HEK293 (cell line): ENCODE data around the gene ABHD11.

Experiments
- TRIM28 ChIP-seq: IDR thresholded peaks from 2 replicates; pipeline ENCODE4 v1.6.1; 2011; ENCODE audit warnings: low read length, control low read depth, borderline replicate concordance
- ZBTB8A ChIP-seq: fragments of 450-650 bp; formaldehyde crosslinking; IDR thresholded peaks from 2 replicates; pipeline ENCODE4 v1.5.1; 2016; ENCODE audit warnings: missing biosample characterization, missing genetic modification characterization
- ZNF138 ChIP-seq: fragments of 450-650 bp; formaldehyde crosslinking; IDR thresholded peaks from 2 replicates; pipeline ENCODE4 v1.5.1; 2016; ENCODE audit warnings: missing biosample characterization, missing genetic modification characterization, borderline replicate concordance
- ZNF157 ChIP-seq: fragments of 450-650 bp; formaldehyde crosslinking; IDR thresholded peaks from 2 replicates; pipeline ENCODE4 v1.5.1; 2016; ENCODE audit warnings: missing biosample characterization, missing genetic modification characterization
- ZNF16 ChIP-seq: fragments of 450-650 bp; formaldehyde crosslinking; IDR thresholded peaks from 2 replicates; pipeline ENCODE4 v1.5.1; 2016; ENCODE audit warnings: low read depth, missing biosample characterization, missing genetic modification characterization
- ZNF23 ChIP-seq: fragments of 450-650 bp; formaldehyde crosslinking; IDR thresholded peaks from 2 replicates; pipeline ENCODE4 v1.5.1; 2016; ENCODE audit warnings: missing biosample characterization, missing genetic modification characterization, borderline replicate concordance
- ZNF654 ChIP-seq: fragments of 450-650 bp; formaldehyde crosslinking; IDR thresholded peaks from 2 replicates; pipeline ENCODE4 v1.5.1; 2016; ENCODE audit warnings: low read depth, missing biosample characterization, missing genetic modification characterization
- ZNF660 ChIP-seq: fragments of 450-650 bp; IDR thresholded peaks from 2 replicates; pipeline ENCODE4 v1.5.1; 2018; ENCODE audit warnings: missing biosample characterization, mild to moderate bottlenecking, missing genetic modification characterization
- ZNF670 ChIP-seq: fragments of 450-650 bp; formaldehyde crosslinking; IDR thresholded peaks from 2 replicates; pipeline ENCODE4 v1.5.1; 2016; ENCODE audit warnings: missing biosample characterization, missing genetic modification characterization, low read depth
- ZNF677 ChIP-seq: fragments of 450-650 bp; IDR thresholded peaks from 2 replicates; pipeline ENCODE4 v1.5.0; 2018; ENCODE audit warnings: missing biosample characterization, mild to moderate bottlenecking, missing genetic modification characterization, moderate library complexity
- ZNF747 ChIP-seq: fragments of 450-650 bp; formaldehyde crosslinking; IDR thresholded peaks from 2 replicates; pipeline ENCODE4 v1.5.1; 2016; ENCODE audit warnings: missing biosample characterization, missing genetic modification characterization
- TF ChIP-seq, protein P1 (sequence below): fragments of 450-650 bp; formaldehyde crosslinking; IDR thresholded peaks from 2 replicates; pipeline ENCODE4 v1.5.1; 2016; ENCODE audit warnings: missing biosample characterization, missing genetic modification characterization
- TF ChIP-seq, protein P2 (sequence below): fragments of 450-650 bp; formaldehyde crosslinking; IDR thresholded peaks from 2 replicates; pipeline ENCODE4 v1.5.1; 2016; ENCODE audit warnings: missing biosample characterization, missing genetic modification characterization
- TF ChIP-seq, protein P3 (sequence below): IDR thresholded peaks from 2 replicates; pipeline ENCODE4 v1.6.1; 2011; ENCODE audit warnings: mild to moderate bottlenecking, low read depth, low read length, borderline replicate concordance

DNA sequence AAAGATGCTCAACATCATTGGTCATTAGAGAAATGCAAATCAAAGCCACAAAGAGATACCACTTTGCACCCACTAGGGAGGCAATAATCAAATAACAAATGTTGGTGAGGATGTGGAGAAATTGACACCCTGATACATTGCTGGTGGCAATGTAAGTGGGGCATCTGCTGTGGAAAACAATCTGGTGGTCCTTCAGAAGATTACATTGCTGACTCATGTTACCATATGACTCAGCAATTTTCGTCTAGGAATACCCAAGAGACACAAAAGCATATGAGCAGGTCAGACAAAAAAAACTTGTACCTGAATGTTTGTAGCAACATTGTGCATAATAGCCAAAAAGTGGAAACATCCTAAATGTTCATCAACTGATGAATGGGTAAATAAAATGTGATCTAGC is 36.3 kb upstream of the ABHD11 start:
- TF ChIP-seq ZNF677 (tag by site-specific recombination) (no peak), ZNF23 (no peak), ZNF654 (no peak), ZNF157 (no peak), ZBTB8A (tag by site-specific recombination) (no peak), ZNF670 (tag by site-specific recombination) (no peak), ZNF660 (tag by site-specific recombination) (no peak), ZNF138 (tag by site-specific recombination) (no peak), ZNF16 (tag by site-specific recombination) (no peak), ZNF747 (tag by site-specific recombination) (no peak), TRIM28 (no peak)
- TF ChIP-seq, protein P1, sequence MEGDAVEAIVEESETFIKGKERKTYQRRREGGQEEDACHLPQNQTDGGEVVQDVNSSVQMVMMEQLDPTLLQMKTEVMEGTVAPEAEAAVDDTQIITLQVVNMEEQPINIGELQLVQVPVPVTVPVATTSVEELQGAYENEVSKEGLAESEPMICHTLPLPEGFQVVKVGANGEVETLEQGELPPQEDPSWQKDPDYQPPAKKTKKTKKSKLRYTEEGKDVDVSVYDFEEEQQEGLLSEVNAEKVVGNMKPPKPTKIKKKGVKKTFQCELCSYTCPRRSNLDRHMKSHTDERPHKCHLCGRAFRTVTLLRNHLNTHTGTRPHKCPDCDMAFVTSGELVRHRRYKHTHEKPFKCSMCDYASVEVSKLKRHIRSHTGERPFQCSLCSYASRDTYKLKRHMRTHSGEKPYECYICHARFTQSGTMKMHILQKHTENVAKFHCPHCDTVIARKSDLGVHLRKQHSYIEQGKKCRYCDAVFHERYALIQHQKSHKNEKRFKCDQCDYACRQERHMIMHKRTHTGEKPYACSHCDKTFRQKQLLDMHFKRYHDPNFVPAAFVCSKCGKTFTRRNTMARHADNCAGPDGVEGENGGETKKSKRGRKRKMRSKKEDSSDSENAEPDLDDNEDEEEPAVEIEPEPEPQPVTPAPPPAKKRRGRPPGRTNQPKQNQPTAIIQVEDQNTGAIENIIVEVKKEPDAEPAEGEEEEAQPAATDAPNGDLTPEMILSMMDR (tag by site-specific recombination) = no peak
- TF ChIP-seq, protein P2, sequence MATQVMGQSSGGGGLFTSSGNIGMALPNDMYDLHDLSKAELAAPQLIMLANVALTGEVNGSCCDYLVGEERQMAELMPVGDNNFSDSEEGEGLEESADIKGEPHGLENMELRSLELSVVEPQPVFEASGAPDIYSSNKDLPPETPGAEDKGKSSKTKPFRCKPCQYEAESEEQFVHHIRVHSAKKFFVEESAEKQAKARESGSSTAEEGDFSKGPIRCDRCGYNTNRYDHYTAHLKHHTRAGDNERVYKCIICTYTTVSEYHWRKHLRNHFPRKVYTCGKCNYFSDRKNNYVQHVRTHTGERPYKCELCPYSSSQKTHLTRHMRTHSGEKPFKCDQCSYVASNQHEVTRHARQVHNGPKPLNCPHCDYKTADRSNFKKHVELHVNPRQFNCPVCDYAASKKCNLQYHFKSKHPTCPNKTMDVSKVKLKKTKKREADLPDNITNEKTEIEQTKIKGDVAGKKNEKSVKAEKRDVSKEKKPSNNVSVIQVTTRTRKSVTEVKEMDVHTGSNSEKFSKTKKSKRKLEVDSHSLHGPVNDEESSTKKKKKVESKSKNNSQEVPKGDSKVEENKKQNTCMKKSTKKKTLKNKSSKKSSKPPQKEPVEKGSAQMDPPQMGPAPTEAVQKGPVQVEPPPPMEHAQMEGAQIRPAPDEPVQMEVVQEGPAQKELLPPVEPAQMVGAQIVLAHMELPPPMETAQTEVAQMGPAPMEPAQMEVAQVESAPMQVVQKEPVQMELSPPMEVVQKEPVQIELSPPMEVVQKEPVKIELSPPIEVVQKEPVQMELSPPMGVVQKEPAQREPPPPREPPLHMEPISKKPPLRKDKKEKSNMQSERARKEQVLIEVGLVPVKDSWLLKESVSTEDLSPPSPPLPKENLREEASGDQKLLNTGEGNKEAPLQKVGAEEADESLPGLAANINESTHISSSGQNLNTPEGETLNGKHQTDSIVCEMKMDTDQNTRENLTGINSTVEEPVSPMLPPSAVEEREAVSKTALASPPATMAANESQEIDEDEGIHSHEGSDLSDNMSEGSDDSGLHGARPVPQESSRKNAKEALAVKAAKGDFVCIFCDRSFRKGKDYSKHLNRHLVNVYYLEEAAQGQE = no peak
- TF ChIP-seq, protein P3, sequence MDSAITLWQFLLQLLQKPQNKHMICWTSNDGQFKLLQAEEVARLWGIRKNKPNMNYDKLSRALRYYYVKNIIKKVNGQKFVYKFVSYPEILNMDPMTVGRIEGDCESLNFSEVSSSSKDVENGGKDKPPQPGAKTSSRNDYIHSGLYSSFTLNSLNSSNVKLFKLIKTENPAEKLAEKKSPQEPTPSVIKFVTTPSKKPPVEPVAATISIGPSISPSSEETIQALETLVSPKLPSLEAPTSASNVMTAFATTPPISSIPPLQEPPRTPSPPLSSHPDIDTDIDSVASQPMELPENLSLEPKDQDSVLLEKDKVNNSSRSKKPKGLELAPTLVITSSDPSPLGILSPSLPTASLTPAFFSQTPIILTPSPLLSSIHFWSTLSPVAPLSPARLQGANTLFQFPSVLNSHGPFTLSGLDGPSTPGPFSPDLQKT = no peak
